K562 (cell line): ENCODE results near the gene ERC2. TPM values are rescaled to one million over a fixed set of nuclear protein-coding genes. Genes with fewer than 3 reads are reported as not detected.

ENCODE experiments used
- ATAC-seq: fragments of 200-7000 bp; cut with Tn5 transposase; 3 replicates; pipeline ENCODE4 v1.9.1; 2020; ENCODE audit warnings: moderate library complexity
- BruUV-seq: library from RNA; stranded (reverse); fragments of 400-500 nt; replicated peaks from 2 replicates; lab custom pipeline; 2021; lab: Mats Ljungman, UMichigan
- CTCF ChIA-PET: fragments of 300-600 bp; formaldehyde crosslinking; extraction: SDS; loops from one replicate; lab custom pipeline; 2021; ENCODE audit warnings: low intra/inter-chr PET ratio; lab: Yijun Ruan, JAX
- POLR2A ChIA-PET: fragments of 300-600, 350-650 bp; sonication (Branson Sonifier 250); formaldehyde crosslinking; extraction: SDS; loops from one replicate; lab custom pipeline; 2021; ENCODE audit warnings: antibody characterized with exemption, inconsistent platforms; lab: Yijun Ruan, JAX
- DNase-seq, 4 experiments: peaks; one replicate each; pipeline versions ENCODE4 v3.0.0 to v3.0.0-alpha.2; 2011 to 2018; ENCODE audit warnings: low spot score in 3 of 4, mixed read lengths in 3 of 4; ENCODE audit errors: extremely low read depth in 1 of 4
- FAIRE-seq: peaks from 2 replicates; lab custom pipeline; 2011; peaks lifted over from hg19 to GRCh38; lab: Jason Lieb, UNC
- H2AFZ ChIP-seq: 2 replicates; pipeline ENCODE4 v1.6.0; 2011; ENCODE audit warnings: low read depth, low read length, control low read depth, inconsistent platforms
- H3K27ac ChIP-seq: fragments of 200-600 bp; 3 replicates; pipeline ENCODE4 v1.8.0; 2011; ENCODE audit warnings: low read depth, mild to moderate bottlenecking, control low read depth, inconsistent platforms, low read length, moderate library complexity, mixed read lengths; ENCODE audit errors: extremely low read depth
- H3K27me3 ChIP-seq, 2 experiments: fragments of 300-600 bp in 1 of 2; 2 replicates in 1 of 2; 3 replicates in 1 of 2; pipeline versions ENCODE4 v1.6.0 to v1.8.0; 2011; ENCODE audit warnings: inconsistent platforms in 2 of 2, low read length in 2 of 2, mild to moderate bottlenecking in 1 of 2, mixed read lengths in 1 of 2, moderate library complexity in 1 of 2; ENCODE audit not compliant: control insufficient read depth in 2 of 2, insufficient read depth in 2 of 2
- H3K36me3 ChIP-seq: fragments of 300-600 bp; 3 replicates; pipeline ENCODE4 v1.8.0; 2011; ENCODE audit warnings: mild to moderate bottlenecking, low read length, inconsistent platforms; ENCODE audit not compliant: control insufficient read depth, insufficient read depth
- H3K4me1 ChIP-seq, 2 experiments: fragments of 200-600 bp in 1 of 2; replicated peaks in 1 of 2; 2 replicates in 1 of 2; 3 replicates in 1 of 2; pipeline versions ENCODE4 v1.5.1 to v1.8.0; 2011; ENCODE audit warnings: inconsistent platforms in 2 of 2, low read length in 2 of 2, mild to moderate bottlenecking in 1 of 2, mixed read lengths in 1 of 2, moderate library complexity in 1 of 2; ENCODE audit not compliant: control insufficient read depth in 2 of 2, insufficient read depth in 2 of 2
- H3K4me2 ChIP-seq: 2 replicates; pipeline ENCODE4 v1.6.1; 2011; ENCODE audit warnings: low read length, control low read depth, inconsistent platforms, mixed read lengths; ENCODE audit not compliant: insufficient read depth
- H3K4me3 ChIP-seq: fragments of 200-600 bp; sonication (generic), shearing (Covaris generic); 2 replicates; pipeline ENCODE4 v1.5.1; 2016; ENCODE audit warnings: control low read depth, inconsistent platforms
- H3K79me2 ChIP-seq: fragments of 200-600 bp; 3 replicates; pipeline ENCODE4 v1.8.0; 2011; ENCODE audit warnings: low read length, inconsistent platforms; ENCODE audit not compliant: control insufficient read depth, insufficient read depth
- H3K9ac ChIP-seq, 2 experiments: 2 replicates each; pipeline versions ENCODE4 v1.6.0 to v1.6.1; 2011; ENCODE audit warnings: low read depth in 2 of 2, low read length in 2 of 2, control low read depth in 1 of 2, inconsistent platforms in 1 of 2, mild to moderate bottlenecking in 1 of 2, mixed read lengths in 1 of 2; ENCODE audit not compliant: insufficient read depth in 1 of 2
- H3K9me1 ChIP-seq: one replicate; pipeline ENCODE4 v1.6.0; 2011; ENCODE audit warnings: inconsistent platforms, mild to moderate bottlenecking, low read length, moderate library complexity; ENCODE audit not compliant: control insufficient read depth, insufficient read depth
- H3K9me3 ChIP-seq: replicated peaks from 2 replicates; pipeline ENCODE4 v1.5.1; 2011; ENCODE audit warnings: low read depth, low read length, inconsistent platforms; ENCODE audit not compliant: control insufficient read depth, insufficient read depth
- H4K20me1 ChIP-seq: replicated peaks from 2 replicates; pipeline ENCODE4 v1.6.1; 2011; ENCODE audit warnings: low read length, inconsistent platforms, mixed read lengths; ENCODE audit not compliant: control insufficient read depth, insufficient read depth
- ARNT ChIP-seq, 2 experiments: fragments of 450-650 bp; IDR thresholded peaks; 2 replicates each; pipeline ENCODE4 v1.6.1; 2016; ENCODE audit warnings: mild to moderate bottlenecking in 1 of 2
- CBFA2T3 ChIP-seq: fragments of 450-650 bp; IDR thresholded peaks from 2 replicates; pipeline ENCODE4 v1.6.1; 2017
- CBX1 ChIP-seq: sonication (generic); IDR thresholded peaks from 2 replicates; pipeline ENCODE4 v1.6.1; 2016; ENCODE audit warnings: antibody characterized with exemption, low read depth, mild to moderate bottlenecking
- DDX20 ChIP-seq: fragments of 450-650 bp; IDR thresholded peaks from 2 replicates; pipeline ENCODE4 v1.6.1; 2016; ENCODE audit warnings: missing genetic modification characterization, low read depth, mild to moderate bottlenecking, missing compliant biosample characterization, moderate library complexity
- ELF4 ChIP-seq: fragments of 450-650 bp; formaldehyde crosslinking; IDR thresholded peaks from 2 replicates; pipeline ENCODE4 v1.4.0; 2022; ENCODE audit warnings: missing genetic modification characterization
- EZH2 ChIP-seq: IDR thresholded peaks from 2 replicates; pipeline ENCODE4 v1.6.1; 2012; ENCODE audit warnings: low read depth, mild to moderate bottlenecking, inconsistent platforms, low read length, borderline replicate concordance
- MAFK ChIP-seq: IDR thresholded peaks from 2 replicates; pipeline ENCODE4 v1.6.1; 2011; ENCODE audit warnings: low read length, improper control_type of control experiment
- MCM3 ChIP-seq: fragments of 450-650 bp; IDR thresholded peaks from 2 replicates; pipeline ENCODE4 v1.6.1; 2016
- MTA1 ChIP-seq: fragments of 450-650 bp; IDR thresholded peaks from 2 replicates; pipeline ENCODE4 v1.6.1; 2017; ENCODE audit warnings: borderline replicate concordance
- MYC ChIP-seq, 2 experiments: fragments of 250-450 bp in 1 of 2; sonication (Bioruptor Pico) in 1 of 2; IDR thresholded peaks; 2 replicates each; pipeline versions ENCODE4 v1.5.1 to v1.6.1; 2012 to 2021; ENCODE audit warnings: low read depth in 2 of 2, borderline replicate concordance in 1 of 2, improper control_type of control experiment in 1 of 2, low read length in 1 of 2, mild to moderate bottlenecking in 1 of 2, moderate library complexity in 1 of 2
- PCBP1 ChIP-seq: fragments of 200-400 bp; formaldehyde crosslinking; IDR thresholded peaks from 2 replicates; pipeline ENCODE4 v1.6.1; 2018; ENCODE audit warnings: mild to moderate bottlenecking, low read depth, low read length; ENCODE audit not compliant: poor library complexity, severe bottlenecking
- POLR3A ChIP-seq: IDR thresholded peaks from 2 replicates; pipeline ENCODE4 v1.6.1; 2011; ENCODE audit warnings: borderline replicate concordance, mild to moderate bottlenecking, moderate library complexity; ENCODE audit not compliant: insufficient read length, insufficient read depth; ENCODE audit errors: extremely low read depth
- PTTG1 ChIP-seq: fragments of 450-650 bp; IDR thresholded peaks from 2 replicates; pipeline ENCODE4 v1.6.1; 2016; ENCODE audit warnings: low read depth, mild to moderate bottlenecking, missing genetic modification characterization, missing compliant biosample characterization
- TAF15 ChIP-seq: fragments of 200-400 bp; formaldehyde crosslinking; IDR thresholded peaks from 2 replicates; pipeline ENCODE4 v1.6.1; 2017; ENCODE audit warnings: mild to moderate bottlenecking, low read depth, low read length, moderate library complexity
- TBL1XR1 ChIP-seq, 2 experiments: IDR thresholded peaks; 2 replicates each; pipeline ENCODE4 v1.6.1; 2012; ENCODE audit warnings: improper control_type of control experiment in 2 of 2, low read length in 2 of 2, mild to moderate bottlenecking in 1 of 2
- THRB ChIP-seq: fragments of 450-650 bp; formaldehyde crosslinking; conservative IDR thresholded peaks from 2 replicates; pipeline ENCODE4 v1.4.0; 2022; ENCODE audit warnings: mild to moderate bottlenecking, missing genetic modification characterization
- TSC22D4 ChIP-seq: fragments of 450-650 bp; IDR thresholded peaks from 2 replicates; pipeline ENCODE4 v1.6.1; 2016; ENCODE audit warnings: missing genetic modification characterization, missing biosample characterization, control low read depth
- ZBTB33 ChIP-seq: sonication (generic); formaldehyde crosslinking; IDR thresholded peaks from 2 replicates; pipeline ENCODE4 v1.8.1; 2023; ENCODE audit warnings: mild to moderate bottlenecking, missing genetic modification reagents
- ZBTB43 ChIP-seq: sonication (generic); formaldehyde crosslinking; IDR thresholded peaks from 2 replicates; pipeline ENCODE4 v1.8.0; 2023; ENCODE audit warnings: mild to moderate bottlenecking, missing genetic modification reagents
- WGBS: fragments of 100-300 bp; shearing (Covaris generic); methylation state at CpG from one replicate; pipeline ENCODE4 v1.1.6; 2016; ENCODE audit warnings: low coverage, mixed read lengths; ENCODE audit not compliant: insufficient coverage; ENCODE audit errors: missing lambda C conversion rate; 5-methylcytosine and 5-hydroxymethylcytosine counted together
- in situ Hi-C: fragments of 300-500 bp; cut with MboI; formaldehyde crosslinking; loops from 4 replicates; pipeline ENCODE4 v1.15.0; 2018; ENCODE audit warnings: inconsistent platforms, mixed read lengths
- intact Hi-C: fragments of 100-400 bp; cut with micrococcal nuclease; formaldehyde crosslinking; loops from 2 replicates; pipeline ENCODE4 v1.14.2; 2022
- polyA plus RNA-seq, 8 experiments: library from polyadenylated mRNA; depleted of rRNA in 4 of 8; stranded (reverse) in 5 of 8; unstranded in 3 of 8; fragments of >200 nt; fragmentation: Nextera tagmentation in 2 of 8; fragmentation: Illumina TruSeq in 1 of 8; extraction: Ambion mirVana in 2 of 8; extraction: Trizol in 1 of 8; gene quantifications; 2 replicates each; pipeline versions ENCODE4 v1.2.1 to v1.2.3, GENCODE V29; 2011 to 2014; ENCODE audit warnings: inconsistent platforms in 1 of 8, missing spikeins in 1 of 8
- total RNA-seq, 7 experiments: library from RNA; depleted of rRNA in 6 of 7; stranded (reverse); fragments of >200 nt in 6 of 7; fragmentation: Illumina TruSeq in 2 of 7; extraction: Trizol in 2 of 7; gene quantifications; 2 replicates each; pipeline versions ENCODE4 v1.2.1 to v1.2.3, GENCODE V29; 2011 to 2021; ENCODE audit warnings: low replicate concordance in 1 of 7

The ERC2 gene
- total and polyA plus RNA-seq, 9 of the 15 experiments (the other 6 are each of a cell fraction or from before 2014, with no cell fraction given) = 0.04 to 0.18 (median 0.07) TPM; not detected in 2

GRCh38 chr3:55591888-55592287 lies 876.4 kb downstream of the ERC2 start:
- H3K27ac ChIP-seq = no peak overlapping the region
- H3K4me3 ChIP-seq = no peak overlapping the region
- no peaks in the 10 kb centered on the region for H3K9me3 ChIP-seq
- H3K4me2 ChIP-seq = no peak overlapping the region
- in situ Hi-C loops = no loop called here
- no peaks in the 10 kb centered on the region for H3K79me2 ChIP-seq
- no peak overlapping the region for H3K9ac ChIP-seq
- no peak for ATAC-seq
- FAIRE-seq = no peak
- no peaks in the 10 kb centered on the region for H4K20me1 ChIP-seq
- H3K9me1 ChIP-seq = no peaks in the 10 kb centered on the region
- BruUV-seq = no TSS peak
- CTCF ChIA-PET = no interaction called here
- no peaks in the 10 kb centered on the region for H3K4me1 ChIP-seq
- H2AFZ ChIP-seq = no peak overlapping the region
- POLR2A ChIA-PET = no interaction called here
- intact Hi-C loops = no loop called here
- no peak for DNase-seq
- no peak for TF ChIP-seq ARNT (IDR thresholded peaks at IDR 0.05)
- TF ChIP-seq MAFK = no peak
- TF ChIP-seq THRB (CRISPR knock-in tag) = no peak
- TF ChIP-seq MCM3 = no peak
- no peak for TF ChIP-seq TSC22D4 (tag)
- no peak for TF ChIP-seq DDX20 (tag)
- no peak for TF ChIP-seq POLR3A
- TF ChIP-seq TBL1XR1 (IDR thresholded peaks at IDR 0.05; ENCODE audit: low read length in 2 of 2) = no peak
- no peak for TF ChIP-seq PTTG1
- no peak for TF ChIP-seq CBX1
- no peak for TF ChIP-seq MYC (IDR thresholded peaks at IDR 0.05; ENCODE audit: low read depth, low read length)
- TF ChIP-seq MYC (CRISPR knock-in tag; IDR thresholded peaks at IDR 0.05; ENCODE audit: borderline replicate concordance, low read depth) = no peak
- TF ChIP-seq TAF15 = no peak
- no peak for TF ChIP-seq CBFA2T3
- TF ChIP-seq ZBTB43 (CRISPR knock-in tag) = no peak
- TF ChIP-seq MTA1 = no peak
- no peak for TF ChIP-seq PCBP1
- TF ChIP-seq ELF4 (CRISPR knock-in tag) = no peak
- no peak for TF ChIP-seq EZH2
- no peak for TF ChIP-seq ZBTB33
- WGBS = 4% methylated on average over 5 of the region's 5 CpGs
- no peaks in the 10 kb centered on the region for H3K27me3 ChIP-seq
- H3K36me3 ChIP-seq = no peaks in the 10 kb centered on the region
